PC-3 (cell line): ENCODE data around the gene TF. TPM values are rescaled to one million over a fixed set of nuclear protein-coding genes. Genes with fewer than 3 reads are reported as not detected.
A peak's percentile ranks its signal among the peaks of the same experiment; 100 is the strongest.

ENCODE experiments used
- ATAC-seq: fragments of 200-7000 bp; cut with Tn5 transposase; 2 replicates; pipeline ENCODE4 v1.9.1; 2020; ENCODE audit warnings: mild to moderate bottlenecking, moderate library complexity
- BruUV-seq: library from RNA; stranded (reverse); fragments of 400-500 nt; replicated peaks from 2 replicates; lab custom pipeline; 2021; lab: Mats Ljungman, UMichigan
- CTCF ChIA-PET: fragments of 300-600 bp; sonication (Branson Sonifier 250); formaldehyde crosslinking; loops from one replicate; lab custom pipeline; 2022; ENCODE audit warnings: antibody characterized with exemption; lab: Charles Lee
- POLR2A ChIA-PET: fragments of 300-600 bp; sonication (Branson Sonifier 250); formaldehyde crosslinking; loops from one replicate; lab custom pipeline; 2022; ENCODE audit warnings: antibody characterized with exemption; ENCODE audit not compliant: unreplicated experiment; lab: Charles Lee
- DNase-seq: peaks from one replicate; pipeline ENCODE4 v3.0.0-alpha.2; 2015
- H2AFZ ChIP-seq: fragments of 300-600 bp; sonication (generic); 2 replicates; pipeline ENCODE4 v1.6.0; 2016; ENCODE audit warnings: antibody characterized with exemption, low read length
- H3F3A ChIP-seq: fragments of 300-600 bp; sonication (generic); one replicate; pipeline ENCODE4 v1.6.0; 2017; ENCODE audit warnings: antibody characterized with exemption, low read length, control low read depth, mild to moderate bottlenecking; ENCODE audit not compliant: unreplicated experiment
- H3K27ac ChIP-seq: fragments of 300-600 bp; sonication (generic); 2 replicates; pipeline ENCODE4 v1.5.1; 2016; ENCODE audit warnings: mild to moderate bottlenecking, low read length
- H3K27me3 ChIP-seq: fragments of 300-600 bp; sonication (generic); 2 replicates; pipeline ENCODE4 v1.6.1; 2016; ENCODE audit warnings: low read length, mixed read lengths
- H3K36me3 ChIP-seq: fragments of 300-600 bp; sonication (generic); 2 replicates; pipeline ENCODE4 v1.6.1; 2016; ENCODE audit warnings: low read depth, mixed run types, low read length, mixed read lengths
- H3K4me1 ChIP-seq: fragments of 300-600 bp; sonication (generic); 2 replicates; pipeline ENCODE4 v1.5.1; 2016; ENCODE audit warnings: low read length; ENCODE audit not compliant: insufficient read depth
- H3K4me2 ChIP-seq: fragments of 300-600 bp; sonication (generic); 2 replicates; pipeline ENCODE4 v1.6.0; 2016; ENCODE audit warnings: low read length
- H3K4me3 ChIP-seq: fragments of 300-600 bp; sonication (generic); 2 replicates; pipeline ENCODE4 v1.5.1; 2016; ENCODE audit warnings: mild to moderate bottlenecking, low read length, mixed read lengths
- H3K79me2 ChIP-seq: fragments of 300-600 bp; sonication (generic); 2 replicates; pipeline ENCODE4 v1.6.1; 2017; ENCODE audit warnings: low read length, mixed read lengths
- H3K9ac ChIP-seq: fragments of 300-600 bp; sonication (generic); 2 replicates; pipeline ENCODE4 v1.6.0; 2016; ENCODE audit warnings: mild to moderate bottlenecking, low read length
- H3K9me2 ChIP-seq: fragments of 300-600 bp; sonication (generic); replicated peaks from 2 replicates; pipeline ENCODE4 v1.6.1; 2016; ENCODE audit warnings: mixed run types, low read length, mixed read lengths
- H3K9me3 ChIP-seq: fragments of 300-600 bp; sonication (generic); 2 replicates; pipeline ENCODE4 v1.6.1; 2016; ENCODE audit warnings: low read length, mixed read lengths
- H4K20me1 ChIP-seq: fragments of 300-600 bp; sonication (generic); 2 replicates; pipeline ENCODE4 v1.6.1; 2016; ENCODE audit warnings: low read length, mixed read lengths
- EZH2 ChIP-seq: fragments of 300-600 bp; sonication (generic); IDR thresholded peaks from one replicate; pipeline ENCODE4 v1.6.1; 2017; ENCODE audit warnings: antibody characterized with exemption, mild to moderate bottlenecking, low read length; ENCODE audit not compliant: unreplicated experiment
- EZH2phosphoT487 ChIP-seq: fragments of 300-600 bp; sonication (generic); IDR thresholded peaks from 2 replicates; pipeline ENCODE4 v1.6.1; 2018; ENCODE audit warnings: mild to moderate bottlenecking, antibody characterized with exemption, low read length, borderline replicate concordance
- intact Hi-C: fragments of 100-400 bp; cut with micrococcal nuclease; formaldehyde crosslinking; loops from 2 replicates; pipeline ENCODE4 v1.9.0; 2023
- total RNA-seq: library from RNA; depleted of rRNA; stranded (reverse); fragments of >200 nt; gene quantifications from 2 replicates; pipeline ENCODE4 v1.2.3, GENCODE V29; 2014
- TF ChIP-seq, protein P1 (sequence below): fragments of 300-600 bp; sonication (generic); conservative IDR thresholded peaks from 2 replicates; pipeline ENCODE4 v1.5.1; 2017; ENCODE audit warnings: antibody characterized with exemption, low read depth, mild to moderate bottlenecking, low read length

TF gene
- total RNA-seq, 1 experiment from 2014 or later, result not detected

DNA sequence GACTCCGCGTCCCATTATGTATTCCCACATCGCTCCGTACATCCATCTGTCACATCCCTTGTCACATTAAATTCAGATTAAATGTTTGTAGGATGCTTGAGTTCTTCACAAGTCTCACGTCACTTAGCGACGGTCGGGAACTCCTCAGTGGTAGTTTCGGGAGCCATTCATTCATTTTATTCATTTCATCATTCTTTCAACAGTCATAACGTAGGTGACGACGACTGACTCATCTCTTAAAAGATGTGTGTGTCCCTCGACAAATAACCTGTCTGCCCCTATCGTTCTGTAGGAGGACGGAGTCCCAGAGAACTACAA is 59.1 kb downstream of the TF start:
- Histone ChIP-seq H3K4me2 (peak overlapping the region; percentile 97), H3K79me2 (peaks cover 28% of the 10 kb centered on the region), H3K36me3 (peaks cover 12% of the 10 kb centered on the region), H3K9me3 (no peaks in the 10 kb centered on the region), H3F3A (no peaks in the 10 kb centered on the region), H3K4me3 (peak overlapping the region; percentile 93), H3K4me1 (peaks cover 10% of the 10 kb centered on the region), H3K27ac (peak overlapping the region; percentile 47), H3K9ac (peak overlapping the region; percentile 18), H4K20me1 (no peaks in the 10 kb centered on the region), H2AFZ (peak overlapping the region; percentile 91), H3K9me2 (no peaks in the 10 kb centered on the region), H3K27me3 (no peaks in the 10 kb centered on the region)
- no TSS peak for BruUV-seq
- ATAC-seq, result no peak
- POLR2A ChIA-PET, result no interaction called here
- no peak for TF ChIP-seq EZH2
- TF ChIP-seq, protein P1, sequence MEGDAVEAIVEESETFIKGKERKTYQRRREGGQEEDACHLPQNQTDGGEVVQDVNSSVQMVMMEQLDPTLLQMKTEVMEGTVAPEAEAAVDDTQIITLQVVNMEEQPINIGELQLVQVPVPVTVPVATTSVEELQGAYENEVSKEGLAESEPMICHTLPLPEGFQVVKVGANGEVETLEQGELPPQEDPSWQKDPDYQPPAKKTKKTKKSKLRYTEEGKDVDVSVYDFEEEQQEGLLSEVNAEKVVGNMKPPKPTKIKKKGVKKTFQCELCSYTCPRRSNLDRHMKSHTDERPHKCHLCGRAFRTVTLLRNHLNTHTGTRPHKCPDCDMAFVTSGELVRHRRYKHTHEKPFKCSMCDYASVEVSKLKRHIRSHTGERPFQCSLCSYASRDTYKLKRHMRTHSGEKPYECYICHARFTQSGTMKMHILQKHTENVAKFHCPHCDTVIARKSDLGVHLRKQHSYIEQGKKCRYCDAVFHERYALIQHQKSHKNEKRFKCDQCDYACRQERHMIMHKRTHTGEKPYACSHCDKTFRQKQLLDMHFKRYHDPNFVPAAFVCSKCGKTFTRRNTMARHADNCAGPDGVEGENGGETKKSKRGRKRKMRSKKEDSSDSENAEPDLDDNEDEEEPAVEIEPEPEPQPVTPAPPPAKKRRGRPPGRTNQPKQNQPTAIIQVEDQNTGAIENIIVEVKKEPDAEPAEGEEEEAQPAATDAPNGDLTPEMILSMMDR, result no peak
- no peak for TF ChIP-seq EZH2phosphoT487
- CTCF ChIA-PET, result no interaction called here
- intact Hi-C loops, result loop anchor here (5.0 kb wide), 2 partner anchors 143 to 233 kb away; partner anchors contain the start of genes CDV3 and TOPBP1
- DNase-seq, result peak; percentile 93

DNA sequence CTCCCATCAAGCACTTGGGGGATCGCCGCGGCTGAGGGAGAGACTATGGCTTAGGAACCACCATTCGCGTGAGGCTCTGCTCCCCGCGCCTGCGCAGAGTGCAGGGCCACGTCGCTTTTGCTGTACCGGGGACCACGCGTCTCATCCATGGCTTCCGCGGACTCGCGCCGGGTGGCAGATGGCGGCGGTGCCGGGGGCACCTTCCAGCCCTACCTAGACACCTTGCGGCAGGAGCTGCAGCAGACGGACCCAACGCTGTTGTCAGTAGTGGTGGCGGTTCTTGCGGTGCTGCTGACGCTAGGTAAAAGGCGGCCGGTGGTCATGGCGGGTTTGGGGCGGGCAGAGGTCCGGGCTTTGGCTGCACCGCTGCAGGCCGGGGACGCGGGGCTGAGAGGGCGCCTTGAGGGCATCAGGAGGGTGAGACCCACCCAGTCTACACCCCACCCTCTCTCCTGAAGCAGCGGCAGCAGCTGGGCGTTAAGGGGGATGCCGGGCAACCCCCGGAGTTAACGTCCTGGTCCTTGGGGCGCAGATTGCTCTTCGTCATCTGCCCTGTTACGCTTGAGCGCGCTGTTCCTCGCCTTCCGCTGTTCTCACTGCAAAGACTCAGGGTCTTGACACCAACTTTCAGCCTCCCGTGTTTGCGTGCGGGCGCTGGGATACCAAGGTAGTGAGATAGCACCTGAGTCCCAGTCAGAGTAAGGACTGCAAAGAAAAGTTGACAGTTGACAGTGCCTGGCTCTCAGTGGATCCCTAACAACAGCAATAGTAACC is 59.7 kb downstream of the TF start, which contains the start of gene SRPRB:
SRPRB (plus strand) TSS at position 114 of the 774 bp plus-strand sequence; CDS start at position 148, 34 bp downstream.
- Histone ChIP-seq H3K27me3 (no peaks in the 10 kb centered on the region), H3K36me3 (peaks cover 14% of the 10 kb centered on the region), H3F3A (no peaks in the 10 kb centered on the region), H3K9ac (peak within 1 kb of the TSS; percentile 88), H3K9me3 (no peaks in the 10 kb centered on the region), H2AFZ (peak within 1 kb of the TSS; percentile 91), H3K9me2 (no peaks in the 10 kb centered on the region), H4K20me1 (no peaks in the 10 kb centered on the region), H3K4me2 (peak within 1 kb of the TSS; percentile 97), H3K27ac (peak within 1 kb of the TSS; percentile 47), H3K4me1 (peaks cover 10% of the 10 kb centered on the region), H3K79me2 (peaks cover 30% of the 10 kb centered on the region), H3K4me3 (peak within 1 kb of the TSS; percentile 93)
- ChIA-PET POLR2A (no interaction called here), CTCF (no interaction called here)
- intact Hi-C loops, result loop anchor here (2.0 to 5.0 kb wide), 3 partner anchors 144 to 361 kb away; partner anchors contain the start of genes CDV3 and TOPBP1
- peak; percentile 98 for ATAC-seq
- DNase-seq, result peak; percentile 36
- BruUV-seq, result TSS peak; percentile 44
- TF ChIP-seq, protein P1, result no peak
- TF ChIP-seq EZH2 (no peak), EZH2phosphoT487 (no peak)

DNA sequence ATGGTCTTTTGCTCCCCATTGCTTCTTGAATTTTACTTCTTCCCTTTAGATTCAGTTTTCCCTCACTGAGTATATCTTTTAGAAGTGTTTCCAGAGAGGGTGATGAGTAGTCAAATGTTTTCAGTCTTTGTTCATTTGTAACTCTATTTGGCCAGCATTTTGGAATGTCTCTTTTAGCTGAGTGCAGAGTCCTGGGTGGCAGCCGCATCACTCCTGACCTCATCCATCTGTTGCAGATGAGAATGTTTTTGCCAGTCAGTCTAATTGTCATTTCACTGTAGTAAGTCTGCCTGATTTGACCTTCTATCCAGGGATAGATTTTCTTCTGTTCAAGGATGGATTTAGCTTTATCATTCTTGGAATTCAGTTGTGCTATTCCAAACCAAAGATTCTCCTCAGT is 66.7 kb downstream of the TF start:
- peaks cover 12% of the 10 kb centered on the region for H3K79me2 ChIP-seq
- H3K9ac ChIP-seq, result no peak overlapping the region
- intact Hi-C loops, result no loop called here
- no TSS peak for BruUV-seq
- H3K27ac ChIP-seq, result no peak overlapping the region
- no peaks in the 10 kb centered on the region for H3K9me3 ChIP-seq
- H3K4me3 ChIP-seq, result no peak overlapping the region
- H2AFZ ChIP-seq, result no peak overlapping the region
- no peak overlapping the region for H3K4me2 ChIP-seq
- TF ChIP-seq EZH2phosphoT487, result no peak
- no peak for DNase-seq
- ChIA-PET POLR2A (no interaction called here), CTCF (no interaction called here)
- H3K4me1 ChIP-seq, result no peaks in the 10 kb centered on the region
- H3K27me3 ChIP-seq, result no peaks in the 10 kb centered on the region
- H4K20me1 ChIP-seq, result no peaks in the 10 kb centered on the region
- H3K9me2 ChIP-seq, result no peaks in the 10 kb centered on the region
- H3K36me3 ChIP-seq, result peaks cover 22% of the 10 kb centered on the region
- ATAC-seq, result no peak
- H3F3A ChIP-seq, result no peaks in the 10 kb centered on the region
